Measurements from ENCODE around the gene ITPRID1. TPM values are rescaled to one million over a fixed set of nuclear protein-coding genes. Genes with fewer than 3 reads are reported as not detected.

ITPRID1 gene
- total RNA-seq, 1 experiment from 2014 or later = 0.21 TPM

- POLR2A ChIA-PET (ENCODE audit: low non-redundant PET) = no interaction called here
- H3K27me3 ChIP-seq (replicated peaks; ENCODE audit: insufficient read depth, low read depth, low read length, poor library complexity) = no peaks in the 10 kb centered on the region
- H3K4me1 ChIP-seq (ENCODE audit: insufficient read depth, low read length, poor library complexity, severe bottlenecking) = no peaks in the 10 kb centered on the region
- no peaks in the 10 kb centered on the region for H3K36me3 ChIP-seq (ENCODE audit: insufficient read depth, low read length, poor library complexity, severe bottlenecking)
- intact Hi-C loops (cut with micrococcal nuclease; ENCODE audit: unreplicated experiment) = no loop called here
- TF ChIP-seq CTCF (conservative IDR thresholded peaks at IDR 0.05; ENCODE audit: low read depth, low read length) = no peak
- TF ChIP-seq EZH2 (IDR thresholded peaks at IDR 0.05; ENCODE audit: borderline replicate concordance, low read depth, low read length, poor library complexity, severe bottlenecking) = no peak
- BruUV-seq (replicated peaks) = no TSS peak
- CTCF ChIA-PET = no interaction called here
- H3K4me3 ChIP-seq (ENCODE audit: low read depth, low read length, poor library complexity, severe bottlenecking) = no peak overlapping the region
- no peaks in the 10 kb centered on the region for H3K9me3 ChIP-seq (ENCODE audit: low read depth, low read length, poor library complexity, severe bottlenecking)
- no peak overlapping the region for H3K27ac ChIP-seq (ENCODE audit: low read depth, low read length, poor library complexity, severe bottlenecking)
- no peak for DNase-seq (ENCODE audit: low spot score)
These were observed 48.1 kb downstream of the ITPRID1 start for GRCh38 chr7:31562002-31562401.

- BruUV-seq (replicated peaks) = no TSS peak
- Histone ChIP-seq H3K4me1 (ENCODE audit: insufficient read depth, low read length, poor library complexity, severe bottlenecking) (no peaks in the 10 kb centered on the region), H3K27me3 (replicated peaks; ENCODE audit: insufficient read depth, low read depth, low read length, poor library complexity) (no peaks in the 10 kb centered on the region), H3K36me3 (ENCODE audit: insufficient read depth, low read length, poor library complexity, severe bottlenecking) (no peaks in the 10 kb centered on the region), H3K9me3 (ENCODE audit: low read depth, low read length, poor library complexity, severe bottlenecking) (no peaks in the 10 kb centered on the region), H3K4me3 (ENCODE audit: low read depth, low read length, poor library complexity, severe bottlenecking) (no peak overlapping the region), H3K27ac (ENCODE audit: low read depth, low read length, poor library complexity, severe bottlenecking) (no peak overlapping the region)
- intact Hi-C loops (cut with micrococcal nuclease; ENCODE audit: unreplicated experiment) = no loop called here
- no peak for TF ChIP-seq CTCF (conservative IDR thresholded peaks at IDR 0.05; ENCODE audit: low read depth, low read length)
- DNase-seq (ENCODE audit: low spot score) = no peak
- POLR2A ChIA-PET (ENCODE audit: low non-redundant PET) = no interaction called here
- CTCF ChIA-PET = no interaction called here
These were observed 49.6 kb downstream of the ITPRID1 start for GRCh38 chr7:31563522-31563921.

GRCh38 chr7:31563951-31564350 is 50.1 kb downstream of the ITPRID1 start:
- H3K9me3 ChIP-seq (ENCODE audit: low read depth, low read length, poor library complexity, severe bottlenecking) = no peaks in the 10 kb centered on the region
- intact Hi-C loops (cut with micrococcal nuclease; ENCODE audit: unreplicated experiment) = no loop called here
- BruUV-seq (replicated peaks) = no TSS peak
- no peaks in the 10 kb centered on the region for H3K4me1 ChIP-seq (ENCODE audit: insufficient read depth, low read length, poor library complexity, severe bottlenecking)
- no peak for DNase-seq (ENCODE audit: low spot score)
- H3K4me3 ChIP-seq (ENCODE audit: low read depth, low read length, poor library complexity, severe bottlenecking) = no peak overlapping the region
- POLR2A ChIA-PET (ENCODE audit: low non-redundant PET) = no interaction called here
- H3K27ac ChIP-seq (ENCODE audit: low read depth, low read length, poor library complexity, severe bottlenecking) = no peak overlapping the region
- CTCF ChIA-PET = no interaction called here
- H3K27me3 ChIP-seq (replicated peaks; ENCODE audit: insufficient read depth, low read depth, low read length, poor library complexity) = no peaks in the 10 kb centered on the region
- no peak for TF ChIP-seq CTCF (conservative IDR thresholded peaks at IDR 0.05; ENCODE audit: low read depth, low read length)
- TF ChIP-seq EZH2 (IDR thresholded peaks at IDR 0.05; ENCODE audit: borderline replicate concordance, low read depth, low read length, poor library complexity, severe bottlenecking) = no peak
- no peaks in the 10 kb centered on the region for H3K36me3 ChIP-seq (ENCODE audit: insufficient read depth, low read length, poor library complexity, severe bottlenecking)

Measured in A673 (cell line).